ENCODE measurements around the gene MYCN. TPM values are rescaled to one million over a fixed set of nuclear protein-coding genes. Genes with fewer than 3 reads are reported as not detected.

The MYCN gene
- total RNA-seq, 2 experiments from 2014 or later, result not detected

GRCh38 chr2:15931319-15931890, 8.9 kb upstream of the MYCN start:
- no peak overlapping the region for H3K4me3 Mint-ChIP-seq
- no peaks in the 10 kb centered on the region for H3K4me1 Mint-ChIP-seq
- no peak for DNase-seq
- ChIA-PET CTCF (interaction anchor here (1.5 kb wide), 1 partner anchor 8 kb away, joined by 5 read pairs; the partner anchor contains the start of gene MYCN), POLR2A (no interaction called here)
- no peaks in the 10 kb centered on the region for H3K36me3 Mint-ChIP-seq (ENCODE audit: low read depth)
- no peak overlapping the region for H3K27ac Mint-ChIP-seq
- H3K27me3 Mint-ChIP-seq, result peaks cover 6% of the 10 kb centered on the region
- H3K9me3 Mint-ChIP-seq, result no peaks in the 10 kb centered on the region

- peaks cover 6% of the 10 kb centered on the region for H3K27me3 Mint-ChIP-seq
Measured at GRCh38 chr2:15931950-15932349, 8.4 kb upstream of the MYCN start.

GRCh38 chr2:15932394-15933183, 7.8 kb upstream of the MYCN start:
- no peak for DNase-seq
- Mint-ChIP-seq H3K9me3 (no peaks in the 10 kb centered on the region), H3K27ac (no peak overlapping the region), H3K4me3 (no peak overlapping the region), H3K36me3 (ENCODE audit: low read depth) (no peaks in the 10 kb centered on the region), H3K4me1 (no peaks in the 10 kb centered on the region), H3K27me3 (peaks cover 9% of the 10 kb centered on the region)
- POLR2A ChIA-PET, result no interaction called here
- CTCF ChIA-PET, result no interaction called here

More at GRCh38 chr2:15931950-15932349, 8.4 kb upstream of the MYCN start:
- no peaks in the 10 kb centered on the region for H3K36me3 Mint-ChIP-seq (ENCODE audit: low read depth)
- no peak for DNase-seq
- no peaks in the 10 kb centered on the region for H3K9me3 Mint-ChIP-seq
- CTCF ChIA-PET, result interaction anchor here (1.5 kb wide), 1 partner anchor 8 kb away, joined by 5 read pairs; the partner anchor contains the start of gene MYCN
- H3K4me3 Mint-ChIP-seq, result no peak overlapping the region
- POLR2A ChIA-PET, result no interaction called here
- H3K4me1 Mint-ChIP-seq, result no peaks in the 10 kb centered on the region
- no peak overlapping the region for H3K27ac Mint-ChIP-seq

DNA sequence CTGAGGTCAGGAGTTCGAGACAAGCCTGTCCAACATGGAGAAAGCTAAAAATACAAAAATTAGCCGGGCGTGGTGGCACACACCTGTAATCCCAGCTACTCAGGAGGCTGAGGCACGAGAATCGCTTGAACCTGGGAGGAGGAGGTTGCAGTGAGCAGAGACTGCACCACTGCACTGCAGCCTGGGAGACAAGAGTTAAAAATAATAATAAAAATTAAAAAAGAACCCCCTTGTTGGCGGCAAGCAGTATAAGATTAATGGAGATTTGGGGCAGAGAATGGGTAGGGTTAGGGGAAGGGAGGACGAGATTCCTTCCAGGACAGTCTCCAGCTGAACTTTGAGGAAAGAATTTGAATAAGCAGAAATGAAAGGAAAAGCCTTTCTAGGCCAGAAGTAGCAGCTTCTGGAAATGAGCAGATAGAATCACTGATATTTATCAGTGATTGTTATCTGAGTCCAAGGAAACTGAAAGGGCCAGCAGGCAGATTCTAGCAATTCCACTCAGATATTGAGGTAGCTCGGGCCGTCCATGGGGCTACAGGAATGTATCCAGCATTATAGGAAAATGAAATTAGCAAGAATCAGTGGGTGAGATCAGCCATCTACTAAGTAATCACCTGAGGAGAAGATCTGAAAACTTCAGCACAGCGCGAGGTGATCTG, 7.0 kb upstream of the MYCN start:
- Mint-ChIP-seq H3K36me3 (ENCODE audit: low read depth) (no peaks in the 10 kb centered on the region), H3K4me3 (no peak overlapping the region), H3K9me3 (no peaks in the 10 kb centered on the region), H3K27me3 (peaks cover 11% of the 10 kb centered on the region), H3K4me1 (no peaks in the 10 kb centered on the region), H3K27ac (no peak overlapping the region)
- ChIA-PET CTCF (no interaction called here), POLR2A (no interaction called here)
- no peak for DNase-seq

DNA sequence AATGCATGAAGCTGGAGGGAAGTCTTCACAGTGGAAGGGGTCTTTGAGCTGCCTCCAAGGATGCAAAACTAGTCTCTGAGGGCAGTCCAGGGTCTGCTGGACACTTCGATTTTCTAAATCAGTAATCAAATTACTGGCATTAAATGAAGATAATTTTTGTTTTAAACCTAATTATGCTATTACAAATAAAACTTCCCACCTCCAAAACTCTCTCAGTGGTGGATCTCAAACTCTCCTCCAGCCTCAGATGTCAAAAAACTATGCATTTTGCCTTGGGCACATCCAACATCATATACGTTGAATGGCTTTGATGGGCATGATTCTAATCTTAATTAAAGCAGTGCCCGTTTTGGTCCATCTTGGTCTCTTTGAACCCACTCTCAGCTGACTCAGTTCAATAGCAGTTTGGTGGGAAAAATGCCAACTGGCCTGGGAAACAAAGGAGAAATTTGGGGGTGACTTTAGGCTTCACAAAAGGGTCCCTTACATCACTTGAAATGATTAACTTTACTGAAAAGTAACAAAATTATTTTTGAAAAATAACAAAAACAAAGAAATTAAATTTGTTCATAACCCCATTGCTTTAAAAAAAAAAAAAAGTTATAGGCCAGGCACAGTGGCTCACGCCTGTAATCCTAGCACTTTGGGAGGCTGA, 5.9 kb upstream of the MYCN start:
- CTCF ChIA-PET, result no interaction called here
- DNase-seq, result no peak
- no peaks in the 10 kb centered on the region for H3K36me3 Mint-ChIP-seq (ENCODE audit: low read depth)
- H3K9me3 Mint-ChIP-seq, result no peaks in the 10 kb centered on the region
- H3K27me3 Mint-ChIP-seq, result peaks cover 22% of the 10 kb centered on the region
- POLR2A ChIA-PET, result no interaction called here
- no peak overlapping the region for H3K27ac Mint-ChIP-seq
- H3K4me3 Mint-ChIP-seq, result no peak overlapping the region
- H3K4me1 Mint-ChIP-seq, result no peaks in the 10 kb centered on the region

DNA sequence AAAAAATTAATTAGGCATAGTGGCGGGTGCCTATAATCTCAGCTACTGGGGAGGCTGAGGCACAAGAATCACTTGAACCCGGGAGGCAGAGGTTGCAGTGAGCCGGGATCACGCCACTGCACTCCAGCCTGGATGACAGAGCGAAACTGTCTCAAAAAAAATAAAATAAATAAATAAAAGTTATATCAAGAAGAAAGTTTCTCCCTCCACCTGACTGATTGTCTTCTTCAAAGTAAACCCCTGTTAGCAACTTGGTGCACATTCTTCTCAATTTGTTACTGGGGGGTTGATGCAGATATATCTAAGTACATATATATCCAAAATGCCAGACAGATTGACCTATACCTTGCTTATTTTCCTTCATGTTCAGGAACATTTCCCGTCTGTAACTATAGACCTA, 5.2 kb upstream of the MYCN start:
- DNase-seq, result no peak
- H3K36me3 Mint-ChIP-seq (ENCODE audit: low read depth), result no peaks in the 10 kb centered on the region
- ChIA-PET CTCF (no interaction called here), POLR2A (no interaction called here)
- H3K9me3 Mint-ChIP-seq, result no peaks in the 10 kb centered on the region
- no peak overlapping the region for H3K27ac Mint-ChIP-seq
- H3K4me1 Mint-ChIP-seq, result peaks cover 3% of the 10 kb centered on the region
- no peak overlapping the region for H3K4me3 Mint-ChIP-seq
- H3K27me3 Mint-ChIP-seq, result peaks cover 27% of the 10 kb centered on the region

- H3K27ac Mint-ChIP-seq, result no peak overlapping the region
Measured at GRCh38 chr2:15935675-15936074, 4.7 kb upstream of the MYCN start.

GRCh38 chr2:15936277-15937104, 3.9 kb upstream of the MYCN start:
- Mint-ChIP-seq H3K9me3 (no peaks in the 10 kb centered on the region), H3K4me3 (no peak overlapping the region)
- POLR2A ChIA-PET, result no interaction called here

More at GRCh38 chr2:15935675-15936074, 4.7 kb upstream of the MYCN start:
- POLR2A ChIA-PET, result no interaction called here
- H3K4me3 Mint-ChIP-seq, result no peak overlapping the region
- H3K27me3 Mint-ChIP-seq, result peaks cover 29% of the 10 kb centered on the region
- H3K36me3 Mint-ChIP-seq (ENCODE audit: low read depth), result no peaks in the 10 kb centered on the region
- DNase-seq, result no peak
- H3K4me1 Mint-ChIP-seq, result peaks cover 3% of the 10 kb centered on the region
- H3K9me3 Mint-ChIP-seq, result no peaks in the 10 kb centered on the region
- CTCF ChIA-PET, result no interaction called here

GRCh38 chr2:15937105-15937881, 3.1 kb upstream of the MYCN start:
- H3K4me1 Mint-ChIP-seq, result peaks cover 3% of the 10 kb centered on the region
- no peaks in the 10 kb centered on the region for H3K9me3 Mint-ChIP-seq
- POLR2A ChIA-PET, result no interaction called here
- no peak for DNase-seq
- H3K27ac Mint-ChIP-seq, result no peak overlapping the region
- CTCF ChIA-PET, result no interaction called here
- no peaks in the 10 kb centered on the region for H3K36me3 Mint-ChIP-seq (ENCODE audit: low read depth)
- H3K27me3 Mint-ChIP-seq, result peaks cover 40% of the 10 kb centered on the region
- no peak overlapping the region for H3K4me3 Mint-ChIP-seq

More at GRCh38 chr2:15936277-15937104, 3.9 kb upstream of the MYCN start:
- DNase-seq, result no peak
- no peak overlapping the region for H3K27ac Mint-ChIP-seq
- no peaks in the 10 kb centered on the region for H3K36me3 Mint-ChIP-seq (ENCODE audit: low read depth)
- peaks cover 3% of the 10 kb centered on the region for H3K4me1 Mint-ChIP-seq
- H3K27me3 Mint-ChIP-seq, result peaks cover 35% of the 10 kb centered on the region
- CTCF ChIA-PET, result no interaction called here

- Mint-ChIP-seq H3K27ac (no peak overlapping the region), H3K36me3 (ENCODE audit: low read depth) (no peaks in the 10 kb centered on the region), H3K27me3 (peaks cover 45% of the 10 kb centered on the region), H3K4me1 (peaks cover 3% of the 10 kb centered on the region), H3K4me3 (no peak overlapping the region), H3K9me3 (no peaks in the 10 kb centered on the region)
- DNase-seq, result no peak
- CTCF ChIA-PET, result interaction anchor here (2.2 kb wide), 1 partner anchor 671 kb away, joined by 9 read pairs; no protein-coding TSS in a partner anchor
- POLR2A ChIA-PET, result no interaction called here
Measured at GRCh38 chr2:15937882-15938802, 2.2 kb upstream of the MYCN start.

DNA sequence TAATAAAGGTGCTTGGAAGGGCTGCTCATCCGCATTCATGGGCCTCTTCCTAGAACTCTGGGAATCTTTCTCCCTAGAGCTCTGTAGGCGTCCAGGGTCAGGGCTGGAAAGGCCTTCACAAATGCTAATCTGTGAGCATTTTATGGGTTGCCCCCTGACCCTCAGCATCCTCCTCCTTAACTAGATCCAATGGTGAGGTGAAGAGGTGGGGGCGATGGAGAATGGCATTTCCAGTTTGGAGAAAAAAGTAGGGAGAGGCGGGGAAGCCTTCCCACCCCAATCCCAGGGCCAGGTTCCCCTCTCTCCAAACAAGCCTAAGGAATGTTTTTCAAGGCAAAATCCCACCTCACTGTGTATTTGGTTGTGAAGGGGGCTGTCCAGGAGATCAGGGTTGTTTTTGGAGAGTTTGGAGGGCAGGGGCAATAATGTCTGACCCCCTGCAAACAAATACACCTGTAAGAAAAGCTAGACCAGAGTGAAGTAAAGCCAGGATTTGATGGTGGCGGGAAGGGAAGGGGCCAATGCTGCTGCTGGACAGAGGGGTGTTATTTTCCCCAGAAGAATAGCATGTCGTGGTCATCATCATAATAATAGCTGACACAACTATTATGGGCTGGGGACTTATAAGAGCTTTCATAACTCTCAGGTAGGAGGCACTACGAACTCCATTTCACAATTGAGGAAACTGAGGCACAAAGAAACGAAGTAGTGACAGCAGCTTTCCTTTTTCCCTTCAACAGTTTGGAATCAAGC, 1.4 kb upstream of the MYCN start:
- CTCF ChIA-PET, result interaction anchor here (0.8 to 2.2 kb wide), 13 partner anchors 8 to 821 kb away, joined by 3 to 11 read pairs (median 3); no protein-coding TSS in a partner anchor
- Mint-ChIP-seq H3K4me3 (no peak overlapping the region), H3K36me3 (ENCODE audit: low read depth) (no peaks in the 10 kb centered on the region), H3K27me3 (peaks cover 53% of the 10 kb centered on the region), H3K27ac (no peak overlapping the region), H3K9me3 (no peaks in the 10 kb centered on the region), H3K4me1 (peaks cover 3% of the 10 kb centered on the region)
- no peak for DNase-seq
- POLR2A ChIA-PET, result no interaction called here

Measured in activated CD4-positive, alpha-beta memory T cell treated with anti-CD3 and anti-CD28 coated beads, Interleukin-2, amount 10 ng/mL, durations not matched to agents 7 days and 5 days (primary cell).